Pancreas (tissue), 10 donors: Measurements from ENCODE around the gene ZBTB44. TPM values are rescaled to one million over a fixed set of nuclear protein-coding genes. Genes with fewer than 3 reads are reported as not detected.

Experiments
- ATAC-seq, 4 donors: fragments of 200-7000 bp; cut with Tn5 transposase; one replicate each; pipeline versions ENCODE4 v1.8.0 to v1.9.1; 2020; ENCODE audit warnings: mild to moderate bottlenecking in 4 of 4, moderate library complexity in 4 of 4
- DNase-seq, 6 donors: peaks; one replicate each; pipeline ENCODE4 v3.0.0-alpha.2; 2020
- FAIRE-seq: peaks from 2 replicates; lab custom pipeline; 2012; peaks lifted over from hg19 to GRCh38; lab: Jason Lieb, UNC
- H3K27ac ChIP-seq, 4 donors: fragments of 200-600 bp; sonication (generic); 1 replicate in 3 of 4; 2 replicates in 1 of 4; pipeline versions ENCODE4 v1.5.0 to v1.8.0; 2020
- H3K27me3 ChIP-seq, 4 donors: fragments of 200-600 bp; one replicate each; pipeline ENCODE4 v1.8.0; 2021
- H3K36me3 ChIP-seq, 3 donors: fragments of 200-600 bp; sonication (generic) in 1 of 3; one replicate each; pipeline versions ENCODE4 v1.5.0 to v1.8.0; 2020 to 2021
- H3K4me1 ChIP-seq, 3 donors: fragments of 200-600 bp; one replicate each; pipeline ENCODE4 v1.8.0; 2021
- H3K4me3 ChIP-seq, 4 donors: fragments of 200-600 bp; sonication (generic) in 2 of 4; one replicate each; pipeline versions ENCODE4 v1.5.0 to v1.8.0; 2020 to 2021
- H3K9me3 ChIP-seq, 4 donors: fragments of 200-600 bp; one replicate each; pipeline ENCODE4 v1.8.0; 2021
- WGBS, 2 donors: extraction: QIAGEN DNeasy Blood & Tissue Kit; methylation state at CpG; one replicate each; pipeline ENCODE4 v1.1.7; 2013; 5-methylcytosine and 5-hydroxymethylcytosine counted together
- intact Hi-C, 3 donors: fragments of 100-400 bp; cut with DNase I; formaldehyde crosslinking; loops; one replicate each; pipeline versions ENCODE4 v1.11.1 to v1.14.2; 2022
- polyA plus RNA-seq, 2 donors: library from polyadenylated mRNA; stranded (reverse); fragments of 200-250 nt; gene quantifications; one replicate each; pipeline ENCODE4 v1.2.3, GENCODE V29; 2013
- total RNA-seq, 6 donors: library from RNA; stranded (reverse); fragmentation: NEBNext Ultra II Directional in 4 of 6; extraction: Animal tissue kit (Norgen Biotek cat#: 25700) in 4 of 6; gene quantifications; one replicate each; pipeline versions ENCODE4 v1.2.1 to v1.2.4, GENCODE V29; 2021 to 2023
- TF ChIP-seq, protein P1 (sequence below), 4 donors: fragments of 200-600 bp; sonication (generic) in 3 of 4; IDR thresholded peaks; one replicate each; pipeline versions ENCODE4 v1.5.0 to v1.8.0; 2021; ENCODE audit warnings: antibody characterized with exemption in 4 of 4
- donor health status: healthy with polysubstance abuse.
- donor health status: DM: no; HTN: no; CAD: no; lungs with moderate emphysema.
- donor health status: DM: no; HTN: no; CAD: no.
- donor health status: control.
- donor health status: control.
- donor health status: Bipolar disorder and iron deficiency.
- donor health status: DM: yes; HTN: yes; CAD: no.
- donor health status: DM: no; HTN: no; CAD: no.
- donor health status: DM: no; HTN: no; CAD: no.
- donor health status: DM: yes; HTN: yes; CAD: no.

Gene ZBTB44
- total and polyA plus RNA-seq, 8 donors, result 6.4 to 31.1 (median 18.1) TPM

GRCh38 chr11:130314184-130314749, 450 bp downstream of the ZBTB44 start:
- ATAC-seq, result peak; percentile 72 to 82 (median 79)

GRCh38 chr11:130313383-130314183, 1.1 kb downstream of the ZBTB44 start:
- H3K27me3 ChIP-seq, result no peaks in the 10 kb centered on the region
- intact Hi-C loops, result no loop called here
- 1 to 2% methylated on average over 12 to 21 of the region's 21 CpGs for WGBS, 2 donors
- H3K36me3 ChIP-seq, result no peaks in the 10 kb centered on the region
- TF ChIP-seq, protein P1, sequence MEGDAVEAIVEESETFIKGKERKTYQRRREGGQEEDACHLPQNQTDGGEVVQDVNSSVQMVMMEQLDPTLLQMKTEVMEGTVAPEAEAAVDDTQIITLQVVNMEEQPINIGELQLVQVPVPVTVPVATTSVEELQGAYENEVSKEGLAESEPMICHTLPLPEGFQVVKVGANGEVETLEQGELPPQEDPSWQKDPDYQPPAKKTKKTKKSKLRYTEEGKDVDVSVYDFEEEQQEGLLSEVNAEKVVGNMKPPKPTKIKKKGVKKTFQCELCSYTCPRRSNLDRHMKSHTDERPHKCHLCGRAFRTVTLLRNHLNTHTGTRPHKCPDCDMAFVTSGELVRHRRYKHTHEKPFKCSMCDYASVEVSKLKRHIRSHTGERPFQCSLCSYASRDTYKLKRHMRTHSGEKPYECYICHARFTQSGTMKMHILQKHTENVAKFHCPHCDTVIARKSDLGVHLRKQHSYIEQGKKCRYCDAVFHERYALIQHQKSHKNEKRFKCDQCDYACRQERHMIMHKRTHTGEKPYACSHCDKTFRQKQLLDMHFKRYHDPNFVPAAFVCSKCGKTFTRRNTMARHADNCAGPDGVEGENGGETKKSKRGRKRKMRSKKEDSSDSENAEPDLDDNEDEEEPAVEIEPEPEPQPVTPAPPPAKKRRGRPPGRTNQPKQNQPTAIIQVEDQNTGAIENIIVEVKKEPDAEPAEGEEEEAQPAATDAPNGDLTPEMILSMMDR (IDR thresholded peaks at IDR 0.05), result no peak
- H3K27ac ChIP-seq, result peak overlapping the region; percentile 82 to 94 (median 92)
- H3K4me1 ChIP-seq, result peaks cover 16 to 28% (median 19%) of the 10 kb centered on the region in 3 donors
- no peaks in the 10 kb centered on the region for H3K9me3 ChIP-seq
- ATAC-seq (peak in 2 of 4 donors; percentile 9 to 20), FAIRE-seq (no peak), DNase-seq (no peak)
- H3K4me3 ChIP-seq, result peak overlapping the region; percentile 74 to 84 (median 82)

More at GRCh38 chr11:130314184-130314749, 450 bp downstream of the ZBTB44 start:
- WGBS, 2 donors, result 0 to 1% methylated on average over 23 to 68 of the region's 68 CpGs
- intact Hi-C loops, result no loop called here
- FAIRE-seq, result no peak
- H3K9me3 ChIP-seq, result no peaks in the 10 kb centered on the region
- TF ChIP-seq, protein P1 (IDR thresholded peaks at IDR 0.05), result no peak
- peak overlapping the region; percentile 74 to 84 (median 82) for H3K4me3 ChIP-seq
- peak; percentile 68 to 89 (median 76) for DNase-seq
- H3K4me1 ChIP-seq, result peaks cover 16 to 24% (median 20%) of the 10 kb centered on the region in 3 donors
- H3K36me3 ChIP-seq, result no peaks in the 10 kb centered on the region
- no peaks in the 10 kb centered on the region for H3K27me3 ChIP-seq
- peak overlapping the region; percentile 82 to 94 (median 92) for H3K27ac ChIP-seq

GRCh38 chr11:130312046-130312445, 2.7 kb downstream of the ZBTB44 start:
- Histone ChIP-seq H3K27ac (no peak overlapping the region), H3K4me1 (peaks cover 9 to 17% (median 11%) of the 10 kb centered on the region in 3 donors), H3K4me3 (no peak overlapping the region), H3K36me3 (no peaks in the 10 kb centered on the region), H3K27me3 (no peaks in the 10 kb centered on the region), H3K9me3 (no peaks in the 10 kb centered on the region)
- no peak for ATAC-seq
- DNase-seq, result no peak
- TF ChIP-seq, protein P1 (IDR thresholded peaks at IDR 0.05), result no peak
- FAIRE-seq, result no peak
- intact Hi-C loops, result no loop called here

DNA sequence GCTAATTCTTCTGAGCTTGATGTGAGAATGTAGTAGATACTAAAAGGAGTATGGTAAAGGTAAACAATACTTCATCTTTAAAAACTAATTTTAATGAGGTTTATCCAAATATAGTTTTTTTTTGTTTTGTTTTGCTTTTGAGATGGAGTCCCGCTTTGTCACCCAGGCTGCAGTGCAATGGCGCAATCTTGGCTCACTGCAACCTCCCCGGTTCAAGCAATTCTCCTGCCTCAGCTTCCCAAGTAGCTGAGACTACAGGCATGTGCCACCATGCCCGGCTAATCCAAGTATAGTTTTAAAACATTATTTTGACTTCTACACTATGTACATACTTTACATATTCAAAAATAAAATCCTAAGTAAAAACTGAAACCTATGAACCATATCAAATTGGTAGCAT, 4.1 kb downstream of the ZBTB44 start:
- no peak overlapping the region for H3K4me3 ChIP-seq
- ATAC-seq (no peak), FAIRE-seq (no peak), DNase-seq (no peak)
- TF ChIP-seq, protein P1 (IDR thresholded peaks at IDR 0.05), result no peak
- peaks cover 9 to 17% (median 11%) of the 10 kb centered on the region in 3 donors for H3K4me1 ChIP-seq
- intact Hi-C loops, result no loop called here
- no peaks in the 10 kb centered on the region for H3K36me3 ChIP-seq
- no peaks in the 10 kb centered on the region for H3K27me3 ChIP-seq
- WGBS, 2 donors, result 83 to 93% methylated on average over 4 of the region's 4 CpGs
- H3K27ac ChIP-seq, result no peak overlapping the region
- no peaks in the 10 kb centered on the region for H3K9me3 ChIP-seq
